ENCODE results near the gene TMEM87B. TPM values are rescaled to one million over a fixed set of nuclear protein-coding genes. Genes with fewer than 3 reads are reported as not detected.
A peak's percentile ranks its signal among the peaks of the same experiment; 100 is the strongest.

The TMEM87B gene
- total RNA-seq, 1 donor, result 112 TPM

- no peak for DNase-seq (ENCODE audit: low read depth)
- TF ChIP-seq, protein P1, sequence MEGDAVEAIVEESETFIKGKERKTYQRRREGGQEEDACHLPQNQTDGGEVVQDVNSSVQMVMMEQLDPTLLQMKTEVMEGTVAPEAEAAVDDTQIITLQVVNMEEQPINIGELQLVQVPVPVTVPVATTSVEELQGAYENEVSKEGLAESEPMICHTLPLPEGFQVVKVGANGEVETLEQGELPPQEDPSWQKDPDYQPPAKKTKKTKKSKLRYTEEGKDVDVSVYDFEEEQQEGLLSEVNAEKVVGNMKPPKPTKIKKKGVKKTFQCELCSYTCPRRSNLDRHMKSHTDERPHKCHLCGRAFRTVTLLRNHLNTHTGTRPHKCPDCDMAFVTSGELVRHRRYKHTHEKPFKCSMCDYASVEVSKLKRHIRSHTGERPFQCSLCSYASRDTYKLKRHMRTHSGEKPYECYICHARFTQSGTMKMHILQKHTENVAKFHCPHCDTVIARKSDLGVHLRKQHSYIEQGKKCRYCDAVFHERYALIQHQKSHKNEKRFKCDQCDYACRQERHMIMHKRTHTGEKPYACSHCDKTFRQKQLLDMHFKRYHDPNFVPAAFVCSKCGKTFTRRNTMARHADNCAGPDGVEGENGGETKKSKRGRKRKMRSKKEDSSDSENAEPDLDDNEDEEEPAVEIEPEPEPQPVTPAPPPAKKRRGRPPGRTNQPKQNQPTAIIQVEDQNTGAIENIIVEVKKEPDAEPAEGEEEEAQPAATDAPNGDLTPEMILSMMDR (IDR thresholded peaks at IDR 0.05; ENCODE audit: insufficient read depth, low read depth, low read length), result no peak
- no peak overlapping the region for H3K4me3 ChIP-seq (ENCODE audit: low read depth, low read length)
These were observed 30.8 kb upstream of the TMEM87B start for GRCh38 chr2:112024231-112024630.

DNA sequence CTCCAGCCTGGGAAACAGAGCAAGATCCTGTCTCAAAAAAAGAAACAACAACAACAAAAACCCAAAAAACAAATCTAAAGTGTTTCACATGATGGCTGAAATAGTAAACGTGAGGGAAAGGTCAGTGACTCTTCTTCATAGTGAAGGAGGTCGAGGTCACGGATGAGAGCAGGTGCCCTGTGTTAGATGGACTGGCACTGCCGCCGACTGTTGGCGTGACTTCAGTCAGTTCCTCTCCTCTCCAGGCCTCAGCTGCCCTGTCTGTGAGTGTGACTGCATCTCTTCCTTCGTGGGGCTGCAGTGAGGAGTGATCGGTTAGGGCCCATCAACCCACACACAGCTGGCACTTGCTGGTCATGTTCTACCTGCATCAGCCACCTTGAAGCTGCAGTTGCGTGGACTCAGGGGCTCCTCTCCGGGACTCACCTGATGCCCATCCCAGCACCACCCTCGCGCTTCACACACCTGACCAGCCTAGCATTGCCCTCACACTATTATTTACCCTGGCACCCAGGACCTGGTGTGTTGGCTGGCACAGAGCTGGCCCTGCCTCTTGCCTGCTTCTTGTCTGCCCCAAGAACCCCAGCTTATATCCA is 30.1 kb upstream of the TMEM87B start:
- no peak overlapping the region for H3K4me3 ChIP-seq (ENCODE audit: low read depth, low read length)
- TF ChIP-seq, protein P1 (IDR thresholded peaks at IDR 0.05; ENCODE audit: insufficient read depth, low read depth, low read length), result no peak
- no peak for DNase-seq (ENCODE audit: low read depth)

DNA sequence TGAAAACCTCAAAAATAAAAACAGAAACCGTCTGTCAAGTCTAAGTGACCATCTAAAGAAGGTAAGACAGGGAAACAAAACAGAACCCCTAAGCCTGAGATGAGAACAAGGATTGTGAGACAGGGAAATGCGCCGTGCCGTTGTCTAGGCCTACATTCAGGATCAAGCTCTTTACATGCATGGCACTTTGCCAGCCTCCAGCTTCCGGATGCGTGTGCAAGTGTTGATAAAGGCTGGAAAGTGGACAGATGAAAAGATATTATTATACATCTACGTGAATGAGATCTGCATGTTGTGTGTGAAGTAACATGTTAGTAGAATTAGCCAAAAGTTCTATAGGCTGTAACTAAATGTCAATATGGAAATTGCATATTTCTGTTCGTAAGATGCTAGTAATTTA is 28.6 kb upstream of the TMEM87B start:
- H3K4me3 ChIP-seq (ENCODE audit: low read depth, low read length), result no peak overlapping the region
- TF ChIP-seq, protein P1 (IDR thresholded peaks at IDR 0.05; ENCODE audit: insufficient read depth, low read depth, low read length), result no peak
- no peak for DNase-seq (ENCODE audit: low read depth)

- TF ChIP-seq, protein P1 (IDR thresholded peaks at IDR 0.05; ENCODE audit: insufficient read depth, low read depth, low read length), result no peak
- no peak overlapping the region for H3K4me3 ChIP-seq (ENCODE audit: low read depth, low read length)
- DNase-seq (ENCODE audit: low read depth), result no peak
These were observed 27.3 kb upstream of the TMEM87B start for GRCh38 chr2:112027767-112028166.

DNA sequence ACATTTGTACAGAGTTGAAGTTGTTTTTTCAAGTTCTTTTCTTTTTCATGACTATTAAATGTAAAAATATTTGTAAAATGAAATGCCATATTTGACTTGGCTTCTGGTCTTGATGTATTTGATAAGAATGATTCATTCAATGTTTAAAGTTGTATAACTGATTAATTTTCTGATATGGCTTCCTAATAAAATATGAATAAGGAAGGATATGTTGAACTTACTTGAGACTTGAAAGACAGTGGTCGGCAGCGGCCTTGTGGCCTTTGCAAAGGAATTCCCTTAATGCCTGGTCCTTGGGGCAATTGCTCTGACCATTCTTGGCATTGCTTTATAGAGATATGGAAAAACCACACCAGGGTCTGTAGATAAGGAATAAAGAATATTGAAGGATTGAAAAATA is 25.9 kb upstream of the TMEM87B start:
- no peak overlapping the region for H3K4me3 ChIP-seq (ENCODE audit: low read depth, low read length)
- DNase-seq (ENCODE audit: low read depth), result no peak
- TF ChIP-seq, protein P1 (IDR thresholded peaks at IDR 0.05; ENCODE audit: insufficient read depth, low read depth, low read length), result no peak

- peak; percentile 38 for DNase-seq (ENCODE audit: low read depth)
- H3K4me3 ChIP-seq (ENCODE audit: low read depth, low read length), result no peak overlapping the region
- TF ChIP-seq, protein P1 (IDR thresholded peaks at IDR 0.05; ENCODE audit: insufficient read depth, low read depth, low read length), result no peak
These were observed 23.4 kb upstream of the TMEM87B start for GRCh38 chr2:112031473-112032223.
